T-cell (primary cell): ENCODE measurements around the gene KATNAL2. TPM values are rescaled to one million over a fixed set of nuclear protein-coding genes. Genes with fewer than 3 reads are reported as not detected.

Experiments used
- ATAC-seq, 4 experiments: fragments of 200-7000 bp in 3 of 4; fragments of 150-1000 bp in 1 of 4; cut with Tn5 transposase; replicated peaks in 1 of 4; 1 replicate in 3 of 4; 2 replicates in 1 of 4; pipeline ENCODE4 v1.10.0; 2021; ENCODE audit warnings: moderate library complexity in 3 of 4, mild to moderate bottlenecking in 2 of 4, moderate number of reproducible peaks in 1 of 4
- CTCF ChIA-PET, 2 donors: fragments of 300-600 bp; sonication (Branson Sonifier 250); formaldehyde crosslinking; loops; one replicate each; lab custom pipeline; 2022; ENCODE audit warnings: antibody characterized with exemption in 2 of 2; lab: Charles Lee
- POLR2A ChIA-PET, 2 donors: fragments of 300-600 bp; sonication (Branson Sonifier 250); formaldehyde crosslinking; loops; one replicate each; lab custom pipeline; 2022; ENCODE audit warnings: antibody characterized with exemption in 2 of 2; lab: Charles Lee
- DNase-seq, 35 experiments: peaks; one replicate each; pipeline versions ENCODE4 v3.0.0 to v3.0.0-alpha.2; 2013 to 2023
- H3K27ac ChIP-seq: one replicate; pipeline ENCODE4 v1.5.1; 2013; ENCODE audit warnings: low read length
- H3K27me3 ChIP-seq, 2 experiments: replicated peaks in 1 of 2; 1 replicate in 1 of 2; 2 replicates in 1 of 2; pipeline versions ENCODE4 v1.6.1 to v1.7.0; 2013; ENCODE audit warnings: low read length in 1 of 2, mixed read lengths in 1 of 2; ENCODE audit not compliant: control insufficient read depth in 2 of 2, insufficient read depth in 2 of 2; ENCODE audit errors: extremely low read depth in 1 of 2
- H3K36me3 ChIP-seq, 2 donors: 1 replicate in 1 of 2; 2 replicates in 1 of 2; pipeline versions ENCODE4 v1.6.1 to v1.7.0; 2013; ENCODE audit warnings: low read length in 1 of 2; ENCODE audit not compliant: control insufficient read depth in 2 of 2, insufficient read depth in 1 of 2; ENCODE audit errors: extremely low read depth in 1 of 2
- H3K4me1 ChIP-seq, 2 experiments: 1 replicate in 1 of 2; 2 replicates in 1 of 2; pipeline versions ENCODE4 v1.6.1 to v1.7.0; 2013; ENCODE audit warnings: low read length in 2 of 2, mixed read lengths in 1 of 2; ENCODE audit not compliant: insufficient read depth in 2 of 2, control insufficient read depth in 1 of 2; ENCODE audit errors: extremely low read depth in 1 of 2
- H3K4me3 ChIP-seq, 2 donors: 1 replicate in 1 of 2; 2 replicates in 1 of 2; pipeline versions ENCODE4 v1.5.1 to v1.7.0; 2013; ENCODE audit warnings: mild to moderate bottlenecking in 2 of 2, low read length in 1 of 2, moderate library complexity in 1 of 2; ENCODE audit not compliant: control insufficient read depth in 1 of 2; ENCODE audit errors: extremely low read depth in 1 of 2
- H3K9me3 ChIP-seq: 2 replicates; pipeline ENCODE4 v1.7.0; 2013
- H3K27ac Mint-ChIP-seq, 2 donors: one replicate each; pipeline ENCODE4 v1.8.0; 2020 to 2021; ENCODE audit warnings: mild to moderate bottlenecking in 2 of 2, mixed read lengths in 2 of 2
- H3K27me3 Mint-ChIP-seq, 2 donors: one replicate each; pipeline ENCODE4 v1.8.0; 2021 to 2022; ENCODE audit warnings: mixed read lengths in 2 of 2
- H3K36me3 Mint-ChIP-seq: one replicate; pipeline ENCODE4 v1.8.0; 2021; ENCODE audit warnings: mixed read lengths
- H3K4me1 Mint-ChIP-seq, 3 donors: one replicate each; pipeline ENCODE4 v1.8.0; 2020 to 2022; ENCODE audit warnings: mixed read lengths in 3 of 3, mild to moderate bottlenecking in 1 of 3
- H3K4me3 Mint-ChIP-seq, 3 donors: one replicate each; pipeline ENCODE4 v1.8.0; 2020 to 2022; ENCODE audit warnings: mild to moderate bottlenecking in 3 of 3, mixed read lengths in 3 of 3, moderate library complexity in 3 of 3
- H3K9me3 Mint-ChIP-seq, 3 donors: one replicate each; pipeline ENCODE4 v1.8.0; 2020 to 2022; ENCODE audit warnings: mixed read lengths in 3 of 3
- WGBS: methylation state at CpG from one replicate; pipeline ENCODE4 v1.1.5; 2013; ENCODE audit warnings: missing lambda C conversion rate; ENCODE audit not compliant: insufficient coverage; 5-methylcytosine and 5-hydroxymethylcytosine counted together
- total RNA-seq, 35 experiments: library from RNA in 6 of 35; stranded (reverse) in 6 of 35; fragments of 120-200 nt in 1 of 35; gene quantifications; one replicate each; pipeline versions ENCODE4 v1.2.1 to v1.2.4 and lab custom pipeline; 2013 to 2026

KATNAL2 gene
- total RNA-seq, 5 donors from 2014 or later (not counting 1 experiment from before 2014, with no cell fraction given), result 0.53 to 1.7 (median 0.99) TPM; not detected in 1

- ChIA-PET POLR2A (no interaction called here), CTCF (interaction anchor here in 1 of 2 donors (0.7 to 1.4 kb wide), 4 partner anchors 18 to 599 kb away, joined by 3 to 4 read pairs (median 4); no protein-coding TSS in a partner anchor)
- Mint-ChIP-seq H3K4me3 (peak within 1 kb of the TSS; percentile 94 to 98 (median 97)), H3K27me3 (no peaks in the 10 kb centered on the region), H3K36me3 (peaks cover 14% of the 10 kb centered on the region), H3K27ac (peak within 1 kb of the TSS; percentile 96 to 98), H3K9me3 (no peaks in the 10 kb centered on the region), H3K4me1 (peaks cover 55 to 60% (median 58%) of the 10 kb centered on the region in 3 donors)
- peak within 1 kb of the TSS; percentile 77 for H3K27ac ChIP-seq
- peaks cover 0 to 11% of the 10 kb centered on the region in 2 donors for H3K36me3 ChIP-seq
- peak; percentile 38 to 81 (median 63) for DNase-seq
- peaks cover 5 to 21% of the 10 kb centered on the region in 2 experiments for H3K4me1 ChIP-seq
- peak within 1 kb of the TSS; percentile 76 to 91 for H3K4me3 ChIP-seq
- no peaks in the 10 kb centered on the region for H3K27me3 ChIP-seq
- peak; percentile 84 to 87 (median 86) for ATAC-seq
- WGBS, result 0% methylated on average over 66 of the region's 70 CpGs
- H3K9me3 ChIP-seq, result no peaks in the 10 kb centered on the region
Measured at GRCh38 chr18:47150029-47150823, 232.8 kb downstream of the KATNAL2 start, which contains the start of gene HDHD2. Gene HDHD2 (minus strand): TSS chr18:47150500. CDS start chr18:47136439, 14,061 bp downstream.

- ATAC-seq (peak in 1 of 4 experiments; percentile 11), DNase-seq (peak in 4 of 35 experiments; percentile 2 to 6 (median 4))
- Mint-ChIP-seq H3K4me3 (peak overlapping the region; percentile 94 to 98 (median 97)), H3K4me1 (peaks cover 48 to 53% (median 51%) of the 10 kb centered on the region in 3 donors), H3K36me3 (peaks cover 15% of the 10 kb centered on the region), H3K9me3 (no peaks in the 10 kb centered on the region), H3K27me3 (no peaks in the 10 kb centered on the region), H3K27ac (peak overlapping the region; percentile 96 to 98)
- WGBS, result 7% methylated on average over 6 of the region's 13 CpGs
- ChIA-PET POLR2A (interaction anchor here in 1 of 2 donors (0.6 kb wide), 1 partner anchor 16 kb away, joined by 13 read pairs; no protein-coding TSS in a partner anchor), CTCF (interaction anchor here in 1 of 2 donors (0.9 to 1.4 kb wide), 2 partner anchors 17 to 53 kb away, joined by 3 to 4 read pairs; no protein-coding TSS in a partner anchor)
- Histone ChIP-seq H3K4me3 (peak overlapping the region; percentile 76 to 91), H3K27me3 (no peaks in the 10 kb centered on the region), H3K36me3 (peaks cover 0 to 11% of the 10 kb centered on the region in 2 donors), H3K4me1 (peaks cover 5 to 21% of the 10 kb centered on the region in 2 experiments), H3K9me3 (no peaks in the 10 kb centered on the region), H3K27ac (peak overlapping the region; percentile 77)
Measured at GRCh38 chr18:47150824-47151366, 233.5 kb downstream of the KATNAL2 start.

GRCh38 chr18:47151439-47151838 is 234.0 kb downstream of the KATNAL2 start:
- peak overlapping the region; percentile 94 to 98 (median 97) for H3K4me3 Mint-ChIP-seq
- Histone ChIP-seq H3K27me3 (no peaks in the 10 kb centered on the region), H3K9me3 (no peaks in the 10 kb centered on the region), H3K36me3 (peaks cover 0 to 11% of the 10 kb centered on the region in 2 donors), H3K4me1 (peaks cover 5 to 21% of the 10 kb centered on the region in 2 experiments), H3K27ac (peak overlapping the region; percentile 77), H3K4me3 (peak overlapping the region in 1 of 2 donors; percentile 76)
- ATAC-seq, result no peak
- no peaks in the 10 kb centered on the region for H3K27me3 Mint-ChIP-seq
- peaks cover 18% of the 10 kb centered on the region for H3K36me3 Mint-ChIP-seq
- peaks cover 43 to 47% (median 46%) of the 10 kb centered on the region in 3 donors for H3K4me1 Mint-ChIP-seq
- H3K27ac Mint-ChIP-seq, result peak overlapping the region; percentile 96 to 98
- H3K9me3 Mint-ChIP-seq, result no peaks in the 10 kb centered on the region
- no peak for DNase-seq
- ChIA-PET CTCF (interaction anchor here in 1 of 2 donors (0.6 to 0.9 kb wide), 2 partner anchors 17 to 831 kb away, joined by 4 to 5 read pairs; no protein-coding TSS in a partner anchor), POLR2A (interaction anchor here (0.6 kb wide), 2 partner anchors 16 kb away, joined by 6 to 13 read pairs; no protein-coding TSS in a partner anchor)

Other genes with a start within 250 kb of the KATNAL2 start
- under 1 TPM in 2 of 5 donors, not detected in 3; 0.09 to 0.28 TPM for gene ST8SIA5, start 160.5 kb upstream of the KATNAL2 start, total RNA-seq
- gene PIAS2, start 95 bp upstream of the KATNAL2 start, total RNA-seq, result 10 to 100 TPM; 27.2 to 39.8 (median 31.0) TPM
- not detected for gene ELOA2, start 118.0 kb downstream of the KATNAL2 start, total RNA-seq
- 10 to 100 TPM; 32.9 to 39.3 (median 34.3) TPM for gene HDHD2, start 232.9 kb downstream of the KATNAL2 start, total RNA-seq